Muscle of leg (tissue), 11 donors: Measurements from ENCODE around the gene SRSF12. TPM values are rescaled to one million over a fixed set of nuclear protein-coding genes. Genes with fewer than 3 reads are reported as not detected.
"Not testable (repeated sequence)": the region's sequence is repeated elsewhere in the genome, so short reads cannot be mapped to it uniquely, and the experiment has no call there.

Experiments
- DNase-seq: peaks from one replicate; pipeline ENCODE4 v3.0.0; 2013
- H3K27ac ChIP-seq: one replicate; pipeline ENCODE4 v1.5.1; 2013; ENCODE audit warnings: mild to moderate bottlenecking, low read length, control low read depth
- H3K27me3 ChIP-seq: one replicate; pipeline ENCODE4 v1.6.1; 2013; ENCODE audit warnings: low read length; ENCODE audit not compliant: control insufficient read depth, insufficient read depth
- H3K36me3 ChIP-seq: one replicate; pipeline ENCODE4 v1.6.1; 2013; ENCODE audit warnings: low read length; ENCODE audit not compliant: control insufficient read depth, insufficient read depth
- H3K4me1 ChIP-seq: one replicate; pipeline ENCODE4 v1.6.1; 2013; ENCODE audit warnings: low read length; ENCODE audit not compliant: control insufficient read depth, insufficient read depth
- H3K4me3 ChIP-seq: one replicate; pipeline ENCODE4 v1.5.1; 2013; ENCODE audit warnings: low read length, control low read depth
- H3K9me3 ChIP-seq: replicated peaks from 2 replicates; pipeline ENCODE4 v1.6.1; 2013; ENCODE audit warnings: low read depth, low read length; ENCODE audit not compliant: control insufficient read depth
- WGBS: methylation state at CpG from one replicate; pipeline ENCODE4 v1.1.5; 2013; ENCODE audit warnings: missing lambda C conversion rate; ENCODE audit not compliant: insufficient coverage; 5-methylcytosine and 5-hydroxymethylcytosine counted together
- polyA plus RNA-seq, 8 donors: library from polyadenylated mRNA; unstranded; fragments of 120-200 nt; gene quantifications; one replicate each; pipeline versions ENCODE4 v1.2.1 to v1.2.3, GENCODE V29; 2013; ENCODE audit warnings: inconsistent platforms in 1 of 8, low replicate concordance in 1 of 8; ENCODE audit not compliant: insufficient read length in 8 of 8, insufficient read depth in 1 of 8
- total RNA-seq: library from RNA; stranded (reverse); fragments of 120-200 nt; gene quantifications from one replicate; pipeline ENCODE4 v1.2.4, GENCODE V29; 2013

Gene SRSF12
- total and polyA plus RNA-seq, 9 donors, result 2.8 to 5.4 (median 4.0) TPM

DNA sequence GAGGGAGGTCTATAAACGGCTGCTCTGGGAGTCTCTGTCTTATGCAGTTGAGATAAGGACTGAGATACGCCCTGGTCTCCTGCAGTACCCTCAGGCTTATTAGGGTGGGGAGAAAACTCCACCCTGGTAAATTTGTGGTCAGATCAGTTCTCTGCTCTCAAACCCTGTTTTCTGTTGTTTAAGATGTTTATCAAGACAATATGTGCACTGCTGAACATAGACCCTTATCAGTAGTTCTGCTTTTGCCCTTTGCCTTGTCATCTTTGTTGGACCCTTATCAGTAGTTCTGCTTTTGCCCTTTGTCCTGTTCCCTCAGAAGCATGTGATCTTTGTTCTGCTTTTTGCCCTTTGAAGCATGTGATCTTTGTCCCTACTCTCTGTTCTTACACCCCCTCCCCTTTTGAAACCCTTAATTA, 10.4 kb upstream of the SRSF12 start:
- not testable (repeated sequence) for H3K36me3 ChIP-seq, H3K4me3 ChIP-seq, H3K9me3 ChIP-seq, DNase-seq, H3K27me3 ChIP-seq, H3K4me1 ChIP-seq, H3K27ac ChIP-seq
- WGBS, result no CpG with 5 or more reads among the region's 2 CpGs

DNA sequence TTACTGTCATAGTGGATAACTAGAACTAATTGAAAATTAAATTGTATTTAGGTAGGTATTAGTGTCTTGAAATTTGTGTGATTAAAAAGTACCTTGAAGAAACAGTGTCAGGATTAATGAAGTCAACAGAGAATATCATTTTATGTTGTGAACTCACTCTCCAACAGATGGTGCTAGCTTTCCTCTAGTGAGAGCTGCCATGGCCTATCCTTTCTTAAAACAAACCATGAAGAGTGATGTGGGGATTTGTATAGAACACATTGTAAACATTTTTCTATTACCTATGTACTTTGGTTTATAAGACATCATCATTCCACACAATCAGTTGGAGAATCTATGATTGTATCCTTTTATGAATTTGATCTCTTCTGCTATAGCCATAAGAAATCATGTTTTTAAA, 4.8 kb upstream of the SRSF12 start:
- peaks cover 3% of the 10 kb centered on the region for H3K4me1 ChIP-seq
- H3K9me3 ChIP-seq, result no peaks in the 10 kb centered on the region
- H3K27me3 ChIP-seq, result no peaks in the 10 kb centered on the region
- no peak overlapping the region for H3K4me3 ChIP-seq
- H3K27ac ChIP-seq, result no peak overlapping the region
- H3K36me3 ChIP-seq, result no peaks in the 10 kb centered on the region
- DNase-seq, result peak; percentile 60

DNA sequence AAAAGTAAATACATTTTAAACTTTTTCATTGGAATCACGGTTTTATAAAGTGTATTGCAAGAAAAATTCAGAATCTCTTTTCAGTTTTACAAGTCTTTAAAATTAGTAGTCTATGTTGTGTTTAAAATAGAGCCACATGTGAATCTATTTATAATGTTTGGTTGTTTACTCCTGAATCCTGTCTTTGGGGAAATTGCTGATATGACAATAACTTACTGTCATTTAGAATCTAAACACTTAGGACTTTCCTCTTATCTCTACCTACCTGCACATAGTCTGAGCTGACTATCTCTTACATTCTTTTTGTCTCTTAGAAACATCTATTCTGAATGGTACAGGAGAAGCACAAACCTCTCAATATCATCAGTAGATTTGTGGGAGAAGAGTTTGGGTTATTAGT, 4.1 kb upstream of the SRSF12 start:
- H3K9me3 ChIP-seq, result no peaks in the 10 kb centered on the region
- no peak for DNase-seq
- H3K27ac ChIP-seq, result no peak overlapping the region
- no peak overlapping the region for H3K4me3 ChIP-seq
- H3K27me3 ChIP-seq, result no peaks in the 10 kb centered on the region
- peaks cover 5% of the 10 kb centered on the region for H3K4me1 ChIP-seq
- no peaks in the 10 kb centered on the region for H3K36me3 ChIP-seq
- WGBS, result no CpG with 5 or more reads among the region's 1 CpG

DNA sequence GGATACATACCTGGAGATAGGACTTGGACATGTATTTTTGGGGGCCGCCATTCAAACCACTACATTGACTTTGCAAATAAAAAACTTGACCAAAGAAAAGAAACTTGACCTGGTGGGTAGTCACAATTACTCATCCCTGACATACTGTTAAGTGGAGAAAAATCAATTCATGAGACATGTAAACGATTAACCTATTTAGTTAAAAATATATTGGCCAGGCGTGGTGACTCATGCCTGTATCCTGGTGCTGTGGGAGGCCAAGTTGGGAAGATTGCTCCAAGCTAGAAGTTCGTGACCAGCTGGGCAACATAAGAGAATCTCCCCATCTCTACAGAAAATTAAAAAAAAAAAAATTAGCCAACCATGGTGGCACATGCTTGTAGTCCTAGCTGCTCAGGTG, 2.5 kb upstream of the SRSF12 start:
- no peak for DNase-seq
- 100% methylated on average over 1 of the region's 4 CpGs for WGBS
- no peak overlapping the region for H3K27ac ChIP-seq

DNA sequence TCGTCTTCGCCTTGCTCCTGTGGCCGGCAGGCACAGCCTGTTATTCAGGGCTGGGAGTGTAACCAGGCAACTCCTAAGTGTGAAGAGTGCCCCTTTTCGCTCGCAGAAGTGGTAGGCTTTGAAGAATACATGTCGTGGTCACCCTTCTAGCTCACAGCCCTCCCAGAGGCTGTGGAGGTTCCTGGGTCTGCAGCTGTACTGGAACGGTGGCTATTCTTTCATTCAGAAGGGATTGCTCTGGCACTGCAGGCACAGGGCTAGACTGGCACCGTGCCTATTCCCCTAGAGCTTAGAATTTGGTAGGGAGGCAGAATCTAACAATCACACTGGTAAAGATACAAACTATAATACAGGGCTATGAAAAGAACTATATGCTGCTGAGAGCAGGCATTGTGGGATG, 1.1 kb upstream of the SRSF12 start:
- Histone ChIP-seq H3K4me3 (no peak overlapping the region), H3K36me3 (no peaks in the 10 kb centered on the region), H3K9me3 (no peaks in the 10 kb centered on the region), H3K27ac (no peak overlapping the region), H3K27me3 (no peaks in the 10 kb centered on the region), H3K4me1 (peaks cover 6% of the 10 kb centered on the region)
- no CpG with 5 or more reads among the region's 8 CpGs for WGBS
- peak; percentile 9 for DNase-seq

More for the DNA sequence above, 2.5 kb upstream of the SRSF12 start:
- Histone ChIP-seq H3K9me3 (no peaks in the 10 kb centered on the region), H3K4me3 (no peak overlapping the region), H3K27me3 (no peaks in the 10 kb centered on the region), H3K4me1 (peaks cover 6% of the 10 kb centered on the region), H3K36me3 (no peaks in the 10 kb centered on the region)

DNA sequence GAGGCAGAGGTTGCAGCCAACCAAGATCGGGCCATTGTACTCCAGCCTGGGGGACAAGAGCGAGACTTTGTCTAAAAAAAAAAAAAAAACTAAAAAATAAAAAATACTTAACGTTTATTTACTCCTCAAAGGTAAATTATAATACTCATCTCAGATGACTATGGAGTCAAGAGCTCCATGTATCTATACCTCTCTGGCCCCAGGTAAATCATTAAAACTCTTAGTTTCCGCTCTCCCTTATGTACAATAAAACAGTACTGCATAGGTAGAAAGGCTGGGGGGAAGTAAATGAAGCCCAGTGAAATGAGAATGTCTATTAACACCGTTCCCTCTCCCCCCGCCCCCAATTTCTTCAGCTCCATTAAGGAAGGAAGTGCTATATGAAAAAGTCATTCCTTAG, 1.2 kb downstream of the SRSF12 start:
- WGBS, result no CpG with 5 or more reads among the region's 6 CpGs
- no peaks in the 10 kb centered on the region for H3K27me3 ChIP-seq

DNA sequence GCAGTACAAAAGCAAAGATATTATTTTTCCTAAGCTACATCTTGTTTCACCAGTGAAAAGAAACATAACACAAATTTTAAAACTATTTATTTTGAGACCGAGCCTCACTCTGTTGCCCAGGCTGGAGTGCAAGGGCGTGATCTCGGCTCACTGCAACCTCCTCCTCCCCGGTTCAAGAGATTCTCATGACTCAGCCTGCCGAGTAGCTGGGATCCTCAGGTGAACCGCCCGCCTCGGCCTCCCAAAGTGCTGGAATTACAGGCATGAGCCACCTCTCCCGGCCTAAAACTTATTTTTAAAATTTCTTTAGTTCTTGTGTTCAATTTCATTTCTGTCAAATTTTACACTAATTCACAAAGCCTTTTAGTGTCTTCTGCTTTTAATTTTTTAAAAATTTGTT, 5.9 kb downstream of the SRSF12 start:
- H3K36me3 ChIP-seq, result peaks cover under 1% of the 10 kb centered on the region
- DNase-seq, result no peak
- WGBS, result 89% methylated on average over 5 of the region's 9 CpGs
- H3K27ac ChIP-seq, result no peak overlapping the region
- H3K9me3 ChIP-seq, result no peaks in the 10 kb centered on the region
- no peaks in the 10 kb centered on the region for H3K27me3 ChIP-seq
- no peak overlapping the region for H3K4me3 ChIP-seq
- H3K4me1 ChIP-seq, result peaks cover 1% of the 10 kb centered on the region

More for the DNA sequence above, 1.2 kb downstream of the SRSF12 start:
- DNase-seq, result no peak
- Histone ChIP-seq H3K9me3 (no peaks in the 10 kb centered on the region), H3K36me3 (no peaks in the 10 kb centered on the region), H3K4me3 (no peak overlapping the region), H3K27ac (no peak overlapping the region), H3K4me1 (peaks cover 6% of the 10 kb centered on the region)

DNA sequence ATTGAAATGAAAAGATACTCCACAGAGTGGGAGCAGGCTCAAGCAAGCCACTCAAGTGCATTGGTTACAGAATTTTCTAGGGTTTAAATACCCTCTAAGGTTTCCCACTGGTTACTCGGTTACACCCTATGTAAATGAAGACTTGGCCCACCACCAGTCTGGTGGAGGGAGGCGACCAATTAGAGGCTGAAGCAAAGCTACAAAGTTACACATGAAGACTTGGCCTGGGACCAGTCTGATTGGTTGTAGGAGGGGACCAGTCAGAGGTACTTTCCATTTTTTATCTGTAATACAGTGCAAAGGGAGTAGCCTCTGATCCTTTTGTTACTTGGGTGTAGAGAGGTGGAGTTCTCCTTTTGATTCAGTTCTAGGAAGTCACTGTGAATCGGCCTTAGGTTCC, 7.6 kb downstream of the SRSF12 start:
- Histone ChIP-seq H3K27me3 (no peaks in the 10 kb centered on the region), H3K4me1 (no peaks in the 10 kb centered on the region), H3K36me3 (peaks cover 5% of the 10 kb centered on the region), H3K9me3 (no peaks in the 10 kb centered on the region), H3K27ac (no peak overlapping the region), H3K4me3 (no peak overlapping the region)
- WGBS, result no CpG with 5 or more reads among the region's 3 CpGs
- DNase-seq, result no peak

DNA sequence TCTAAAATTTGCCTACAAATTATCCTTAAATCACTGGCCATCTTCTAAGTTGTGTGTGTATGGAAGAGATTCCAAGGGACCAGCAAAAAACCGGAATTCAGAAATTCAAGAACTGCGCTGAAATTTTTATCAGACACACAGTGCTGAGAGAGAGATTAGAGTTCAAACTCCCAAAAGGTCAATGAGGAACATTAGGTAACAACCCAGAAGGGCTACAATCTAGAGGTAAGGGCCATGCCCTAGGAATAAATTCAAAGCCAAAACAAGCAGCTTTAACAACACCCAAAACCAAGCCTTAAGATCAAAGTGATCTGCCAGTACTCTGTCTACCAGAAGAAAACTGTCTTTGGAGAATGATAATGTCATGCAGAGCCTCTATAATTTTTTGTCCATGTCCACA, 17.8 kb downstream of the SRSF12 start:
- Histone ChIP-seq H3K9me3 (no peaks in the 10 kb centered on the region), H3K36me3 (peaks cover 9% of the 10 kb centered on the region), H3K4me3 (no peak overlapping the region), H3K27me3 (no peaks in the 10 kb centered on the region), H3K27ac (no peak overlapping the region), H3K4me1 (no peaks in the 10 kb centered on the region)
- DNase-seq, result no peak
- no CpG with 5 or more reads among the region's 2 CpGs for WGBS

DNA sequence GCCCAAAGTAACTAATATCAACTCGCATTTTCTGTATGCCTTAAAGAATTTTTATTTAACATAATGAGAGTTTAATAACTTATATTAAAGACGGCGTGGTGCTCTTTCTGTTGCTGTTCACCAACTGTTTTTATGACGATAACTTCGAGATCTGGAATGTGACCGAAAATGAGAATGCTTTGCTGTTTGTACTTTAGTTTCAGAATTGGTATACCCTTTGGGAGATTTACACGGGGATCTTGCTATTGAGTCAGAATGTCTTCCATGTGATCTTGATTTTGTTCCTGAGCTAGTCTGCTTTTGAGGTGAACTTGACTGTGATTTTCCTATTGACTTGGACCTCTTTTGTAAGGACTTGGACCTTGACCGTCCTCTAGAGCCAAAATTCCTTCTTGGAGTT, 19.4 kb downstream of the SRSF12 start:
- no peaks in the 10 kb centered on the region for H3K27me3 ChIP-seq
- H3K27ac ChIP-seq, result no peak overlapping the region
- peak; percentile 34 for DNase-seq
- 76% methylated on average over 6 of the region's 8 CpGs for WGBS
- no peaks in the 10 kb centered on the region for H3K9me3 ChIP-seq
- H3K4me3 ChIP-seq, result no peak overlapping the region
- H3K36me3 ChIP-seq, result peaks cover 3% of the 10 kb centered on the region
- no peaks in the 10 kb centered on the region for H3K4me1 ChIP-seq

DNA sequence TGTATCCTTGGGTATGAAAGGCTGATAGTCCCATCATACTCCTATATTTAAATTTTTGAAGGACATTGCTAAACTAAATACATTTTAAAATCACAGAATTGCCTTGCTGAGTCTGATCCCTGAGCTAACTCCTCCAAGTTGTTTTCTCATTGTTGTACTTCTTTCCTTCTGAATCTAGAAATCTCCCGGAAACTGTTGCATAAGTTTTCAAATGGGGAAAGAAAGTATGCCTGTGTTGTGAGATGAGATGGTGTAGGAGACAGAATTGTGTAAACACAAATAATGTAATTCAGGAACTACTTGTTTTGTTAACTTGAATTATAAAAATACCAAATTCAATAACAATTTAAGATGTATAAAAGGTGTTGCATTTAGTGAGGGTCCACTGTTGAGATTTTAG, 30.0 kb downstream of the SRSF12 start:
- Histone ChIP-seq H3K27me3 (no peaks in the 10 kb centered on the region), H3K4me1 (peaks cover 9% of the 10 kb centered on the region), H3K36me3 (peaks cover 24% of the 10 kb centered on the region), H3K27ac (no peak overlapping the region), H3K9me3 (no peaks in the 10 kb centered on the region), H3K4me3 (no peak overlapping the region)
- DNase-seq, result peak; percentile 17
- WGBS, result no CpG with 5 or more reads among the region's 1 CpG
